HepG2 (cell line): ENCODE results near the gene COPS4. TPM values are rescaled to one million over a fixed set of nuclear protein-coding genes. Genes with fewer than 3 reads are reported as not detected.

Experiments
- GLMP ChIP-seq: sonication (generic); formaldehyde crosslinking; IDR thresholded peaks from 2 replicates; pipeline ENCODE4 v1.9.0; 2021; ENCODE audit warnings: missing genetic modification reagents, mild to moderate bottlenecking, borderline replicate concordance
- NRL ChIP-seq: sonication (generic); formaldehyde crosslinking; IDR thresholded peaks from 2 replicates; pipeline ENCODE4 v1.5.0; 2020; ENCODE audit warnings: missing genetic modification reagents, mild to moderate bottlenecking, moderate library complexity, borderline replicate concordance
- PAF1 ChIP-seq: IDR thresholded peaks from 2 replicates; pipeline ENCODE4 v1.6.1; 2016; ENCODE audit warnings: missing genetic modification reagents, missing compliant biosample characterization
- REPIN1 ChIP-seq: sonication (generic); formaldehyde crosslinking; IDR thresholded peaks from 2 replicates; pipeline ENCODE4 v1.8.0; 2022; ENCODE audit warnings: missing genetic modification reagents, low read depth, mild to moderate bottlenecking, borderline replicate concordance
- SMAD1 ChIP-seq: sonication (generic); formaldehyde crosslinking; IDR thresholded peaks from 2 replicates; pipeline ENCODE4 v1.4.0; 2020; ENCODE audit warnings: missing genetic modification reagents, low read depth, mild to moderate bottlenecking, borderline replicate concordance
- SRSF1 ChIP-seq: fragments of 200-400 bp; formaldehyde crosslinking; optimal IDR thresholded peaks from 2 replicates; pipeline ENCODE3; 2017; ENCODE audit warnings: mild to moderate bottlenecking, low read depth, low read length, moderate library complexity
- ZBTB42 ChIP-seq: sonication (generic); formaldehyde crosslinking; IDR thresholded peaks from 2 replicates; pipeline ENCODE4 v1.5.0; 2020; ENCODE audit warnings: mild to moderate bottlenecking, missing genetic modification reagents
- ZMYM3 ChIP-seq: sonication (generic); formaldehyde crosslinking; IDR thresholded peaks from 2 replicates; pipeline ENCODE4 v1.5.1; 2020; ENCODE audit warnings: mild to moderate bottlenecking, missing genetic modification reagents
- ZNF253 ChIP-seq: sonication (generic); formaldehyde crosslinking; IDR thresholded peaks from 2 replicates; pipeline ENCODE4 v1.8.0; 2022; ENCODE audit warnings: mild to moderate bottlenecking, missing genetic modification reagents, borderline replicate concordance
- ZNF501 ChIP-seq: sonication (generic); formaldehyde crosslinking; IDR thresholded peaks from 2 replicates; pipeline ENCODE4 v1.5.1; 2020; ENCODE audit warnings: mild to moderate bottlenecking, moderate library complexity, missing genetic modification reagents
- ZNF772 ChIP-seq: sonication (generic); formaldehyde crosslinking; IDR thresholded peaks from 2 replicates; pipeline ENCODE4 v1.5.0; 2020; ENCODE audit warnings: mild to moderate bottlenecking, missing genetic modification reagents
- ZSCAN12 ChIP-seq: sonication (generic); formaldehyde crosslinking; IDR thresholded peaks from 2 replicates; pipeline ENCODE4 v1.9.0; 2021; ENCODE audit warnings: mild to moderate bottlenecking, missing genetic modification reagents
- polyA plus RNA-seq, 8 experiments: library from polyadenylated mRNA; depleted of rRNA in 3 of 8; stranded (reverse) in 7 of 8; unstranded in 1 of 8; fragments of >200 nt; fragmentation: Illumina TruSeq in 4 of 8; extraction: Trizol in 4 of 8; gene quantifications; 2 replicates each; pipeline versions ENCODE4 v1.2.1 to v1.2.3, GENCODE V29; 2011 to 2016; ENCODE audit warnings: low read depth in 4 of 8, missing spikeins in 1 of 8, mixed read lengths in 1 of 8; ENCODE audit not compliant: insufficient read depth in 1 of 8
- total RNA-seq, 5 experiments: library from RNA; depleted of rRNA; stranded (reverse); fragments of >200 nt; fragmentation: Illumina TruSeq; extraction: Trizol; gene quantifications; 2 replicates each; pipeline ENCODE4 v1.2.3, GENCODE V29; 2016; ENCODE audit warnings: low read depth in 1 of 5
- TF ChIP-seq, protein P1 (sequence below): sonication (generic); formaldehyde crosslinking; IDR thresholded peaks from 2 replicates; pipeline ENCODE4 v1.9.0; 2022; ENCODE audit warnings: missing genetic modification reagents, mild to moderate bottlenecking, borderline replicate concordance
- TF ChIP-seq, protein P2 (sequence below): sonication (generic); formaldehyde crosslinking; IDR thresholded peaks from 2 replicates; pipeline ENCODE4 v1.5.1; 2020; ENCODE audit warnings: mild to moderate bottlenecking, missing genetic modification reagents
- TF ChIP-seq, protein P3 (sequence below): IDR thresholded peaks from 2 replicates; pipeline ENCODE4 v1.6.1; 2016; ENCODE audit warnings: missing compliant biosample characterization, missing genetic modification reagents, borderline replicate concordance
- TF ChIP-seq, protein P4 (sequence below): sonication (generic); formaldehyde crosslinking; IDR thresholded peaks from 2 replicates; pipeline ENCODE4 v1.4.0; 2020; ENCODE audit warnings: missing genetic modification reagents, borderline replicate concordance

The COPS4 gene
- total and polyA plus RNA-seq, 2 of the 13 experiments (the other 11 are each of a cell fraction or from before 2014, with no cell fraction given), result 28.8 to 52.5 TPM

- TF ChIP-seq, protein P1, sequence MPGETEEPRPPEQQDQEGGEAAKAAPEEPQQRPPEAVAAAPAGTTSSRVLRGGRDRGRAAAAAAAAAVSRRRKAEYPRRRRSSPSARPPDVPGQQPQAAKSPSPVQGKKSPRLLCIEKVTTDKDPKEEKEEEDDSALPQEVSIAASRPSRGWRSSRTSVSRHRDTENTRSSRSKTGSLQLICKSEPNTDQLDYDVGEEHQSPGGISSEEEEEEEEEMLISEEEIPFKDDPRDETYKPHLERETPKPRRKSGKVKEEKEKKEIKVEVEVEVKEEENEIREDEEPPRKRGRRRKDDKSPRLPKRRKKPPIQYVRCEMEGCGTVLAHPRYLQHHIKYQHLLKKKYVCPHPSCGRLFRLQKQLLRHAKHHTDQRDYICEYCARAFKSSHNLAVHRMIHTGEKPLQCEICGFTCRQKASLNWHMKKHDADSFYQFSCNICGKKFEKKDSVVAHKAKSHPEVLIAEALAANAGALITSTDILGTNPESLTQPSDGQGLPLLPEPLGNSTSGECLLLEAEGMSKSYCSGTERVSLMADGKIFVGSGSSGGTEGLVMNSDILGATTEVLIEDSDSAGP, result peak; percentile 79
- TF ChIP-seq, protein P2, sequence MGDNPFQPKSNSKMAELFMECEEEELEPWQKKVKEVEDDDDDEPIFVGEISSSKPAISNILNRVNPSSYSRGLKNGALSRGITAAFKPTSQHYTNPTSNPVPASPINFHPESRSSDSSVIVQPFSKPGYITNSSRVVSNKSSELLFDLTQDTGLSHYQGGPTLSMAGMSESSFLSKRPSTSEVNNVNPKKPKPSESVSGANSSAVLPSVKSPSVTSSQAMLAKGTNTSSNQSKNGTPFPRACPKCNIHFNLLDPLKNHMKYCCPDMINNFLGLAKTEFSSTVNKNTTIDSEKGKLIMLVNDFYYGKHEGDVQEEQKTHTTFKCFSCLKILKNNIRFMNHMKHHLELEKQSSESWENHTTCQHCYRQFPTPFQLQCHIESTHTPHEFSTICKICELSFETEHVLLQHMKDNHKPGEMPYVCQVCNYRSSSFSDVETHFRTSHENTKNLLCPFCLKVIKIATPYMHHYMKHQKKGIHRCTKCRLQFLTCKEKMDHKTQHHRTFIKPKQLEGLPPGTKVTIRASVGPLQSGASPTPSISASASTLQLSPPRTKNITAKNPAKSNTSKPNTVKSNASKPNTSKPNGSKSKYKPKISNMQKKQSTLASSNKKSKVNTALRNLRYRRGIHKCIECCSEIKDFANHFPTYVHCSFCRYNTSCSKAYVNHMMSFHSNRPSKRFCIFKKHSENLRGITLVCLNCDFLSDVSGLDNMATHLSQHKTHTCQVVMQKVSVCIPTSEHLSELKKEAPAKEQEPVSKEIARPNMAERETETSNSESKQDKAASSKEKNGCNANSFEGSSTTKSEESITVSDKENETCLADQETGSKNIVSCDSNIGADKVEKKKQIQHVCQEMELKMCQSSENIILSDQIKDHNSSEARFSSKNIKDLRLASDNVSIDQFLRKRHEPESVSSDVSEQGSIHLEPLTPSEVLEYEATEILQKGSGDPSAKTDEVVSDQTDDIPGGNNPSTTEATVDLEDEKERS (CRISPR knock-in tag), result no peak
- TF ChIP-seq SMAD1, result no peak
- 0 out of 2 replicates have a peak, but pooled peaks have one; percentile 80 for TF ChIP-seq ZSCAN12 (CRISPR knock-in tag)
- TF ChIP-seq ZNF253 (CRISPR knock-in tag), result no peak
- TF ChIP-seq ZBTB42 (CRISPR knock-in tag), result no peak
- TF ChIP-seq REPIN1 (CRISPR knock-in tag), result peak; percentile 94
- TF ChIP-seq ZNF772 (CRISPR knock-in tag), result peak; percentile 68; the same call in 1 of the 2 replicates
- TF ChIP-seq, protein P3, sequence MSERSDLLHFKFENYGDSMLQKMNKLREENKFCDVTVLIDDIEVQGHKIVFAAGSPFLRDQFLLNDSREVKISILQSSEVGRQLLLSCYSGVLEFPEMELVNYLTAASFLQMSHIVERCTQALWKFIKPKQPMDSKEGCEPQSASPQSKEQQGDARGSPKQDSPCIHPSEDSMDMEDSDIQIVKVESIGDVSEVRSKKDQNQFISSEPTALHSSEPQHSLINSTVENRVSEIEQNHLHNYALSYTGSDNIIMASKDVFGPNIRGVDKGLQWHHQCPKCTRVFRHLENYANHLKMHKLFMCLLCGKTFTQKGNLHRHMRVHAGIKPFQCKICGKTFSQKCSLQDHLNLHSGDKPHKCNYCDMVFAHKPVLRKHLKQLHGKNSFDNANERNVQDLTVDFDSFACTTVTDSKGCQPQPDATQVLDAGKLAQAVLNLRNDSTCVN, result peak; percentile 79
- no peak for TF ChIP-seq GLMP (CRISPR knock-in tag)
- TF ChIP-seq NRL (CRISPR knock-in tag), result no peak
- TF ChIP-seq PAF1 (CRISPR knock-in tag), result no peak
- TF ChIP-seq, protein P4, sequence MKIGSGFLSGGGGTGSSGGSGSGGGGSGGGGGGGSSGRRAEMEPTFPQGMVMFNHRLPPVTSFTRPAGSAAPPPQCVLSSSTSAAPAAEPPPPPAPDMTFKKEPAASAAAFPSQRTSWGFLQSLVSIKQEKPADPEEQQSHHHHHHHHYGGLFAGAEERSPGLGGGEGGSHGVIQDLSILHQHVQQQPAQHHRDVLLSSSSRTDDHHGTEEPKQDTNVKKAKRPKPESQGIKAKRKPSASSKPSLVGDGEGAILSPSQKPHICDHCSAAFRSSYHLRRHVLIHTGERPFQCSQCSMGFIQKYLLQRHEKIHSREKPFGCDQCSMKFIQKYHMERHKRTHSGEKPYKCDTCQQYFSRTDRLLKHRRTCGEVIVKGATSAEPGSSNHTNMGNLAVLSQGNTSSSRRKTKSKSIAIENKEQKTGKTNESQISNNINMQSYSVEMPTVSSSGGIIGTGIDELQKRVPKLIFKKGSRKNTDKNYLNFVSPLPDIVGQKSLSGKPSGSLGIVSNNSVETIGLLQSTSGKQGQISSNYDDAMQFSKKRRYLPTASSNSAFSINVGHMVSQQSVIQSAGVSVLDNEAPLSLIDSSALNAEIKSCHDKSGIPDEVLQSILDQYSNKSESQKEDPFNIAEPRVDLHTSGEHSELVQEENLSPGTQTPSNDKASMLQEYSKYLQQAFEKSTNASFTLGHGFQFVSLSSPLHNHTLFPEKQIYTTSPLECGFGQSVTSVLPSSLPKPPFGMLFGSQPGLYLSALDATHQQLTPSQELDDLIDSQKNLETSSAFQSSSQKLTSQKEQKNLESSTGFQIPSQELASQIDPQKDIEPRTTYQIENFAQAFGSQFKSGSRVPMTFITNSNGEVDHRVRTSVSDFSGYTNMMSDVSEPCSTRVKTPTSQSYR (CRISPR knock-in tag), result no peak; the same call in 1 of the 2 replicates
- TF ChIP-seq SRSF1, result no peak
- TF ChIP-seq ZNF501, result peak; percentile 93
- peak; percentile 64; the same call in 1 of the 2 replicates for TF ChIP-seq ZMYM3 (CRISPR knock-in tag)
Observed at GRCh38 chr4:83012687-83013419, 22.1 kb upstream of the COPS4 start (continued).
